SK-N-MC (cell line): ENCODE measurements around the gene ARPP21.

ENCODE experiments used
- EZH2 ChIP-seq: fragments of 200-600 bp; sonication (generic); IDR thresholded peaks from one replicate; pipeline ENCODE4 v1.6.1; 2017; ENCODE audit warnings: antibody characterized with exemption
- FOXP2 ChIP-seq: optimal IDR thresholded peaks from 2 replicates; pipeline ENCODE3; 2011; ENCODE audit warnings: mild to moderate bottlenecking, moderate library complexity; ENCODE audit not compliant: insufficient read depth; ENCODE audit errors: extremely low read length, control extremely low read depth
- POLR2AphosphoS5 ChIP-seq: IDR thresholded peaks from 2 replicates; pipeline ENCODE4 v1.6.1; 2012; ENCODE audit warnings: mild to moderate bottlenecking, low read depth, low read length, borderline replicate concordance

GRCh38 chr3:35800960-35801459, 161.7 kb downstream of the ARPP21 start:
- TF ChIP-seq POLR2AphosphoS5, result no peak
- no peak for TF ChIP-seq EZH2
- TF ChIP-seq FOXP2, result no peak
